Measurements from ENCODE around the gene CRELD2.

The CRELD2 gene

GRCh38 chr22:49917974-49918910 is at the start of gene CRELD2, which contains the start of gene ALG12:
Gene CRELD2, plus strand, starts transcription at chr22:49918634. Its CDS starts 136 bp downstream, at chr22:49918770.
Gene ALG12, minus strand, starts transcription at chr22:49918438. Its CDS starts 4,673 bp downstream, at chr22:49913765.
- FAIRE-seq = no peak

- no peak for FAIRE-seq
Measured at GRCh38 chr22:49869086-49869830, 49.2 kb upstream of the CRELD2 start.

GRCh38 chr22:49869845-49870712 is 48.4 kb upstream of the CRELD2 start:
- FAIRE-seq = no peak

- no peak for FAIRE-seq
Measured at GRCh38 chr22:49871482-49871881, 47.0 kb upstream of the CRELD2 start.

- FAIRE-seq = no peak
Measured at GRCh38 chr22:49872347-49872746, 46.1 kb upstream of the CRELD2 start.

- no peak for FAIRE-seq
Measured at GRCh38 chr22:49873228-49873940, 45.0 kb upstream of the CRELD2 start.

- no peak for FAIRE-seq
Measured at GRCh38 chr22:49877642-49878041, 40.8 kb upstream of the CRELD2 start.

- FAIRE-seq = no peak
Measured at GRCh38 chr22:49878206-49878605, 40.2 kb upstream of the CRELD2 start.

GRCh38 chr22:49879871-49880270 is 38.6 kb upstream of the CRELD2 start:
- no peak for FAIRE-seq

GRCh38 chr22:49880281-49880680 is 38.2 kb upstream of the CRELD2 start:
- FAIRE-seq = no peak

GRCh38 chr22:49881856-49882255 is 36.6 kb upstream of the CRELD2 start:
- FAIRE-seq = no peak

GRCh38 chr22:49882519-49883293 is 35.7 kb upstream of the CRELD2 start:
- FAIRE-seq = no peak

GRCh38 chr22:49883294-49883640 is 35.2 kb upstream of the CRELD2 start:
- FAIRE-seq = no peak

- no peak for FAIRE-seq
Measured at GRCh38 chr22:49884075-49884474, 34.4 kb upstream of the CRELD2 start.

GRCh38 chr22:49884503-49885260 is 33.8 kb upstream of the CRELD2 start:
- no peak for FAIRE-seq

GRCh38 chr22:49885281-49885680 is 33.2 kb upstream of the CRELD2 start:
- no peak for FAIRE-seq

GRCh38 chr22:49885881-49886280 is 32.6 kb upstream of the CRELD2 start:
- FAIRE-seq = no peak

- FAIRE-seq = no peak
Measured at GRCh38 chr22:49886346-49887063, 31.9 kb upstream of the CRELD2 start.

GRCh38 chr22:49887064-49887451 is 31.4 kb upstream of the CRELD2 start:
- FAIRE-seq = no peak

- no peak for FAIRE-seq
Measured at GRCh38 chr22:49887702-49888101, 30.7 kb upstream of the CRELD2 start.

Measured in A204.1 (cell line).